ENCODE data around the gene TMEM203.
A peak's percentile ranks its signal among the peaks of the same experiment; 100 is the strongest.
"Not testable (repeated sequence)": the region's sequence is repeated elsewhere in the genome, so short reads cannot be mapped to it uniquely, and the experiment has no call there.

TMEM203 gene

DNA sequence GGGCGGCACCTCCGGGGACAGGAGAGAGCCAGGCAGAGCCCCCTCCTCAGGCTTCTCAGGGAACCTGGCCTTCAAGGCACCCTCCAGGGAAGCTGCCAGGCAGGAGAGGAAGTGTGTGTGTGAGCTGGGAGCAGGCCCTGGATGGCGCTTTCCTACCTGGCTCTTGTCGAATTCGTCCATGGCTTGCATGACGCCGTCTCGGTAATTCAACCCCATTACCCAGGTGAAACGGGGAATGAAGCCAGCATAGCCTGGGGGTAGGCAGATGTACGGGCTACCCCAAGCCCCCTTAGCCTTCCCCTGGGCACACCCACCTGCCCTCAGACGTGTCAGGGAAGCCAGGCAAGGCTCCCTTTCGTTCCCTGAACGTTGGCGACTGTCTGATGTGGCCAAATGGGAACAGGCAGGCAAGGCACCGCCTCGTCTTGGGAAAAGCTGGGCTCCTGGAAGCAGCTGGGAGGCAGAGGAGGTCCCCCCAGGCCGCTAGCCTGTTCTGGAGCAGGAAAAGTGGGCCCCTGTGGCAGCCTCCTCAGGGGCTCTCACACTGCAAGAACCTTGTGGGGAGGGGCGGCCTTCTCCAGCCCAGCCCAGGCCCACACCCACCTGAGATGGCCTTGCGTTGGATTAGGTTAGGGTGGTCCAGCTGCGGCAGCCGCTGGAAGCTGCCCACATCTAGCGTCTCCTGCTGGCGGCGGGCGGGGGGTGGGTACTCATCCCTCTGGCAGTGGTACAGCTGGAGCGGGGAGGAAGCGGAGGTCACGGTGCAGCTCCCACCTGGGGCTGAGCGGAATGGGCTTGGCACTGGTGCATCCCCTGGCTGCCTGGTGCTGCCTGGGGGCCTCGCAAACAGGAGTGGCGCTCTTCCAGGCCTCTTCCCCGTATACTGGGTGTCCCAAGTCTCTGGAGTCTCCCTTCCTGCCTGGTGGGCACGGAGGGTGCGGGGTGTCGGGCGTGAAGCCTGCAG, 39.3 kb upstream of the TMEM203 start:
- DNase-seq = no peak
- Mint-ChIP-seq H3K4me1 (ENCODE audit: low read depth) (peaks cover 23% of the 10 kb centered on the region), H3K9me3 (no peaks in the 10 kb centered on the region), H3K27ac (peak overlapping the region; percentile 73), H3K36me3 (ENCODE audit: low read depth) (peaks cover 30% of the 10 kb centered on the region), H3K4me3 (peak overlapping the region; percentile 85), H3K27me3 (peaks cover 2% of the 10 kb centered on the region)

DNA sequence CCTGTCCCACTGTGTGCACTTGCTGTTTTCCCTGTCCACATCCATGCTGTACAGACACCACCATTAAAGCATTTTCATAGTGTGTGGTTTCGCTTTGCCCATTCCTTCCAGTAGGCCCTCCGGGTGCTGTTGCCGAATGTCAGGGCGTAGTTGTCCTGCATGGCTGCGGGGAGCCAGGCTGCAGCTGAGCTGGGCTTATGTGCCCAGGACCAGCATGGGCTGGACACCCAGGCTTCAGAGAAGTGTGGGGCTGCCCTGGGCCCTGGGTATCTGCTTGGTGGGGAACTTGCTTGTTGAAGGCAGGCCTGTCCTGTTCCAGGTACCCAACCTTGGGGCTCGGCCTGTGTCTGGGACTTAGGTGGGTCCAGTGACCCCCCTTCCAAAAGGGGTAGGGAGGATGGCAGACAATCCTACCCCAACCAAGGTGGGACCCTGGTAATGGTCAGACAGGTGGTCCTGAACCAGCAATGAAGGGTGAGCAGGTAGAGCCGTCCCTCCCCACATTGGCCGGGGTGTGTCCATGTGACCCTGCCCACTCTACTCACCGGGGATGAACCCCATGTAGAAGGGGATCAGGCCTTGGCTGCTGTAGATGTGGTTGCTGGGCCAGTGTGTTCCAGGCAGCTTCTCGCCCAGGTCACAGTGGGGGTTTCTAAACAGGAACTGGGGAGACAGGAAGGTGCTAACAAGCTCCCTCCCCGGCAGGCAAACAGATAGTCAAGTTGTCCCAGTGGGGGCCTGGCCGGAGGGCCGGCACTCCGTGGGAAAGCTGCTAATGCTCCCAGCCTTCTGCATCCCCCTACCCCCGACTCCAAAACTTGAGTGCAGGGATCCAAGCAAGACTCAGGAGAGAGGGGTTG, 38.4 kb upstream of the TMEM203 start:
- H3K9me3 Mint-ChIP-seq = no peaks in the 10 kb centered on the region
- DNase-seq = no peak
- H3K27ac Mint-ChIP-seq = peak overlapping the region; percentile 96
- H3K4me3 Mint-ChIP-seq = peak overlapping the region; percentile 85
- H3K36me3 Mint-ChIP-seq (ENCODE audit: low read depth) = peaks cover 34% of the 10 kb centered on the region
- H3K27me3 Mint-ChIP-seq = peaks cover 2% of the 10 kb centered on the region
- H3K4me1 Mint-ChIP-seq (ENCODE audit: low read depth) = peaks cover 29% of the 10 kb centered on the region

DNA sequence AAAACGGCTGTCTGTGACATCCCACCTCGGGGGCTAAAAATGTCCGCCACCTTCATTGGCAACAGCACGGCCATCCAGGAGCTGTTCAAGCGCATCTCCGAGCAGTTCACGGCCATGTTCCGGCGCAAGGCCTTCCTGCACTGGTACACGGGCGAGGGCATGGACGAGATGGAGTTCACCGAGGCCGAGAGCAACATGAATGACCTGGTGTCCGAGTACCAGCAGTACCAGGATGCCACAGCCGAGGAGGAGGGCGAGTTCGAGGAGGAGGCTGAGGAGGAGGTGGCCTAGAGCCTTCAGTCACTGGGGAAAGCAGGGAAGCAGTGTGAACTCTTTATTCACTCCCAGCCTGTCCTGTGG, 37.8 kb upstream of the TMEM203 start:
- Mint-ChIP-seq H3K27ac (peak overlapping the region; percentile 96), H3K4me3 (peak overlapping the region; percentile 85), H3K36me3 (ENCODE audit: low read depth) (peaks cover 36% of the 10 kb centered on the region), H3K4me1 (ENCODE audit: low read depth) (peaks cover 32% of the 10 kb centered on the region)
- H3K27me3 Mint-ChIP-seq, H3K9me3 Mint-ChIP-seq, DNase-seq: not testable (repeated sequence)

DNA sequence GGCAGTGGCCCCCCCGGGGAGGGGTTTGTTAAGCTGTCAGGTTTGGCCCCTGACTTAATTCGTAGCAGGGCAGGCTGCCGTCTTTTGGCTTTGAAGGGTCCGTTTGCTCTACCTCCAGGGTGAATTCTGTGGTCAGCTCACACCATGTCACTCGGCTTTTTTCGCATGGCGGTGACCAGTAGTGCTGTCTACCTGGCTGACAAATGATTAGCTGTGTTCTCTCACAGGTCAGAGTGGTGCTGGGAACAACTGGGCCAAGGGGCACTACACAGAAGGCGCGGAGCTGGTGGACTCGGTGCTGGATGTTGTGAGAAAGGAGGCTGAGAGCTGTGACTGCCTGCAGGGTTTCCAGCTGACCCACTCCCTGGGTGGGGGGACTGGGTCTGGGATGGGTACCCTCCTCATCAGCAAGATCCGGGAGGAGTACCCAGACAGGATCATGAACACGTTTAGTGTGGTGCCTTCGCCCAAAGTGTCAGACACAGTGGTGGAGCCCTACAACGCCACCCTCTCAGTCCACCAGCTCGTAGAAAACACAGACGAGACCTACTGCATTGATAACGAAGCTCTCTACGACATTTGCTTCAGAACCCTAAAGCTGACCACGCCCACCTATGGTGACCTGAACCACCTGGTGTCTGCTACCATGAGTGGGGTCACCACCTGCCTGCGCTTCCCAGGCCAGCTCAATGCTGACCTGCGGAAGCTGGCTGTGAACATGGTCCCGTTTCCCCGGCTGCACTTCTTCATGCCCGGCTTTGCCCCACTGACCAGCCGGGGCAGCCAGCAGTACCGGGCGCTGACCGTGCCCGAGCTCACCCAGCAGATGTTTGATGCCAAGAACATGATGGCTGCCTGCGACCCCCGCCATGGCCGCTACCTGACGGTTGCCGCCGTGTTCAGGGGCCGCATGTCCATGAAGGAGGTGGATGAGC, 37.1 kb upstream of the TMEM203 start:
- H3K4me3 Mint-ChIP-seq = peak overlapping the region; percentile 85
- H3K27me3 Mint-ChIP-seq = peaks cover 2% of the 10 kb centered on the region
- DNase-seq = no peak
- peaks cover 36% of the 10 kb centered on the region for H3K36me3 Mint-ChIP-seq (ENCODE audit: low read depth)
- no peaks in the 10 kb centered on the region for H3K9me3 Mint-ChIP-seq
- peak overlapping the region; percentile 96 for H3K27ac Mint-ChIP-seq
- H3K4me1 Mint-ChIP-seq (ENCODE audit: low read depth) = peaks cover 33% of the 10 kb centered on the region

DNA sequence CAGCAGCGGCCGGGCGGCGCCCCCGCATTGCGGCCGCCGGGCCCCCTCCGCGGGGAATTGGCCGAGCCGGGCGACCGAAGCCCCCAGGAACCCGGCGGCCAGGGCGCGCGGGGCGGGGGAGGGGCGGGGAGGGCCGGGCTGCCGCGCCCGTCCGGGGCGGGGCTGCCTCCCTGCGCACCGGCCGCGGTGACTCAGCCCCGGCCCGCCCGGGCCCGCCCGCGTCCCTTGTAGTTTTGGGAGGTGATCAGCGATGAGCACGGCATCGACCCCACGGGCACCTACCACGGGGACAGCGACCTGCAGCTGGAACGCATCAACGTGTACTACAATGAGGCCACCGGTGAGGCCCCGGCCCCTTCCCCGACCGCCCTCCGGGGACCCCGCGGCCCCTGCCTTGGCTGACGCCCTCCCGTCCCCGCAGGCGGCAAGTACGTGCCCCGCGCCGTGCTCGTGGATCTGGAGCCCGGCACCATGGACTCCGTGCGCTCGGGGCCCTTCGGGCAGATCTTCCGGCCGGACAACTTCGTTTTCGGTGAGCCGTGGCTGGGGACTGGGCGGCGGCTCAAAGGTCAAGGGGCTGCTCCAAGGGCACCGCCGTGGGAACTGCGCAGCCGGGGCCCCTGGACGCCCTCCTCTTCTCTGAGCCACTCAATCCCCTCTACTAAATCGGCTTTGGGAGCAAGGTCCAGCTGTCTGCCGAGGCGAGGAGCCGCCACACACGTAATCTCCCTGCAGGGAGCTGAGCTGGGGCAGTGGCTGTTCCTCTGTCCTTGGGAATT, 36.2 kb upstream of the TMEM203 start:
- Mint-ChIP-seq H3K4me1 (ENCODE audit: low read depth) (peaks cover 39% of the 10 kb centered on the region), H3K27ac (peak overlapping the region; percentile 98), H3K27me3 (peaks cover 2% of the 10 kb centered on the region), H3K36me3 (ENCODE audit: low read depth) (peaks cover 36% of the 10 kb centered on the region), H3K4me3 (peak overlapping the region; percentile 86), H3K9me3 (no peaks in the 10 kb centered on the region)
- peak; percentile 79 for DNase-seq

DNA sequence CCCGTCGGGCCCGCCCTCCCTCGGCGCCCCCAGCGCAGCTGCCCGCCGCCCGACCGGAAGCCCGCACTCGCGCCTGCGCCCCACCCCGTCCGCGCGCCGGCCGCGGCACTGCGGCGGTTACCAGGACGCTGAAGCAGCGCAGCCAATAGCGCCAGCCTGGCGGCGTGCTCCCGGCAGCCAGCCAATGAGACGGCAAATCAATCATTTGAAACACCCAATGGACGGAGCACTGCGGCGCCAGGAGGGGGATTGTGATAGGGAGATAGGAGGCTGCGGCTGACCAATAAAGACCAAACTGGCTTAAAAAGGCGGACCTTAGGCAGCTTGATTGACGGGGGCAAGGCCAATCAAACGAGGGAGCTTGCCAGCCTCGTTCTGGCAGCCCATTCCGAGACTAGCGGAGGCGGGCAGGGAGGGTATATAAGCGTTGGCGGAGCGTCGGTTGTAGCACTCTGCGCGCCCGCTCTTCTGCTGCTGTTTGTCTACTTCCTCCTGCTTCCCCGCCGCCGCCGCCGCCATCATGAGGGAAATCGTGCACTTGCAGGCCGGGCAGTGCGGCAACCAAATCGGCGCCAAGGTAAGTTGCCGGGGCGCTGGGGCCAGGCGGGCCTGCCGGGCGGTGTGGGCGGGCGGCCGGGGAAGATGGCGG, 35.5 kb upstream of the TMEM203 start, which contains the start of gene TUBB4B:
Gene TUBB4B (plus strand): TSS at position 447 of the 649 bp plus-strand sequence. CDS start 74 bp downstream, at position 521.
- H3K4me3 Mint-ChIP-seq = peak within 1 kb of the TSS; percentile 86
- peak; percentile 95 for DNase-seq
- peaks cover 36% of the 10 kb centered on the region for H3K36me3 Mint-ChIP-seq (ENCODE audit: low read depth)
- H3K27me3 Mint-ChIP-seq = peaks cover 2% of the 10 kb centered on the region
- peak within 1 kb of the TSS; percentile 98 for H3K27ac Mint-ChIP-seq
- H3K4me1 Mint-ChIP-seq (ENCODE audit: low read depth) = peaks cover 41% of the 10 kb centered on the region
- no peaks in the 10 kb centered on the region for H3K9me3 Mint-ChIP-seq

DNA sequence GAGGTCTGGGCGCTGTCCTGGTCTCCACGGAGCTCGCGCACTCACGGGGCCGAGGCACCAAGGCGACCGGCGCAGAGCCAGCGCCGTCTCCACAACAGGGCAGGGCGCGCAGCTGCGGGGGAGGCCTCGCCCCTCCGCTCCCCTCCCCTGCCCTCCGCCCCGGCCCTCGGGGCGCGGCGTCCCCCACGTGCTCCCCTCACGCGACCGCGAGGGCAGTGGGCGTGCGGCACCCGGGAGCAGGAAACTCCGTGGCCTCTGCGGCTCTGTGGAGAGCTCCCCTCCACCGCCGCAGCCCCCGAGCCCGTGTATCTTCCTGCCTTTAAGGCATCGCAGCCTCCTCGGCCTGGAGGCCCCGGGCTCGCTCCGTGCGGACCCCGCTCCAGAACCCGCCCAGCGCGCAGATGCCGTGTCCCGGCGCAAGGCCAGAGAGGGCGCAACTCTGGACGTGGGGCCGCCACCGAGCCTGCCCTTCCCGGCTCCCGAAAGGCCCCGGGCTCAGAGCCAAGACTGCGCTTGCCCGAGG, 34.9 kb upstream of the TMEM203 start:
- H3K4me1 Mint-ChIP-seq (ENCODE audit: low read depth) = peaks cover 41% of the 10 kb centered on the region
- peaks cover 36% of the 10 kb centered on the region for H3K36me3 Mint-ChIP-seq (ENCODE audit: low read depth)
- H3K27me3 Mint-ChIP-seq = peaks cover 2% of the 10 kb centered on the region
- H3K4me3 Mint-ChIP-seq = peak overlapping the region; percentile 86
- no peak for DNase-seq
- H3K27ac Mint-ChIP-seq = peak overlapping the region; percentile 77
- H3K9me3 Mint-ChIP-seq = no peaks in the 10 kb centered on the region

DNA sequence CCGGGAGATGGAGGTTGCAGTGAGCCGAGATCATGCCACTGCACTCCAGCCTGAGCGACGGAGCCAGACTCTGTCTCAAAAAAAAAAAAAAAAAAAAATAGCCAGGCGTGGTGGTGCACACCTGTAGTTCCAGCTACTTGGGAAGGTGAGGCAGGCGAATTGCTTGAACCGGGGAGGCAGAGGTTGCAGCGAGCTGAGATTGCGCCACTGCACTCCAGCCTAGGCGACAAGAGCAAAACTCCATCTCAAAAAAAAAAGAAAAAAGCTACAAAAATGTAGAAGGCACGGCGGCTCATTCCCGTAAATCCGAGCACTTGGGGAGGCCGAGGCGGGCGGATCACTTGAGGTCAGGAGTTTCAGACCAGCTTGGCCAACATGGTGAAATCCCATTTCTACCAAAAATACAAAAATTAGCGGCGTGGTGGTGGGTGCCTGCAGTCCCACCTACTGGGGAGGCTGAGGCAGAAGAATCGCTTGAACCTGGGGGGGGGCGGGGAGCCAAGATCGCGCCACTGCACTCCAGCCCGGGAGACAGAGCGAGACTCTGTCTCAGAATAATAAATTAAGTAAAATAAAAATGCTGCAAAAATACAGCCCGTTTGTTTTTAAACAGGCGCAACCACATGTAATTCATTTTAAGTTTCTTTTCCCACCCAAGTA, 34.2 kb upstream of the TMEM203 start:
- peak overlapping the region; percentile 86 for H3K4me3 Mint-ChIP-seq
- not testable (repeated sequence) for H3K27me3 Mint-ChIP-seq, DNase-seq, H3K9me3 Mint-ChIP-seq
- H3K4me1 Mint-ChIP-seq (ENCODE audit: low read depth) = peaks cover 41% of the 10 kb centered on the region
- peaks cover 36% of the 10 kb centered on the region for H3K36me3 Mint-ChIP-seq (ENCODE audit: low read depth)
- peak overlapping the region; percentile 77 for H3K27ac Mint-ChIP-seq

DNA sequence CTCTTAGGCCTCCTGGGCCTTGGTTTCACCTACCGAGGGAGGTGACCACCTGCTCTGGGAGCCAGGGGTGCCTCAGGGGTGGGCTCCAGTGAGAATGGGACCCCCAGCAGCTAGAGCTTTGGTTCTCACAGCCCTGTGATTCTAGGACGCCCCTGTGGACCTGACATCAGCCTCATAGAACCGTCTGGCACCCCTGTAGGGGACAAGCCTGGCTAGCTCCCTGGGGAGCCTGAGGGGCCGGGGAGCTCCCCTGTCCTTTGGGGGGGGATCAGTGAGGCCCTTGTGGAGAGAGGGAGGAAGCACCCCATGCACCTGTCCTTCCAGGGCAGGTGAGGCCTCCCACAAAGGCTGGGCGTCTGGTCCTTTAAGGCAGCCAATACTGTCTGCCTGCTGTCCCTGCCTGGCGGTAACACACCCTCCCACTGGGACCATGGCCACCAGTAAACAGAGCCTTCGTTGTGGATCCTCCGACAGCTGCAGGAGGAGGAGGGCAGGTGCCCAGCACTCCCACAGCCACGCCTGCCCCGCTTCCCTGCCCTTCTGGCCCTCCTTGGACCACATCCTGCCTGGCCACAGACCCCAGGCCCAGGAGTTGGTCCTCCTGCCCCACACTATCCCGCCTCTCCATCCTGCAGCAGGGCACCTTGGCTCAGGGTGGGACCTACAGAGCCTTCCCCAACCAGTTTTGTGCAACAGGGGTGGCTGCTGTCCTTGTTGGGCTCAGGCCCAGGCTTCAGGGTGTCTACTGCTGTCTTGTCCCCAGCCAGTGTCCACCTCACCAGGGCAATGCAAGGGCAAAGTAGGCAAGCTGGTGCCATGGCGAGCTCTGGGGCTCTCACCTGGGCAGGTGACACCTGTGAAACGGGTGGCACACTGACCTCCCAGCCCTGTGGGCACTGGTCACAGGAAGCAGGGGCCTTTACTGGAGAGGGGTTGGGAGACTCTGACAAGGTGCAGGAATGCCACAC, 32.6 kb upstream of the TMEM203 start:
- Mint-ChIP-seq H3K36me3 (ENCODE audit: low read depth) (peaks cover 23% of the 10 kb centered on the region), H3K27ac (no peak overlapping the region), H3K27me3 (peaks cover 9% of the 10 kb centered on the region), H3K4me3 (peak overlapping the region; percentile 86), H3K4me1 (ENCODE audit: low read depth) (peaks cover 34% of the 10 kb centered on the region), H3K9me3 (no peaks in the 10 kb centered on the region)
- DNase-seq = no peak

DNA sequence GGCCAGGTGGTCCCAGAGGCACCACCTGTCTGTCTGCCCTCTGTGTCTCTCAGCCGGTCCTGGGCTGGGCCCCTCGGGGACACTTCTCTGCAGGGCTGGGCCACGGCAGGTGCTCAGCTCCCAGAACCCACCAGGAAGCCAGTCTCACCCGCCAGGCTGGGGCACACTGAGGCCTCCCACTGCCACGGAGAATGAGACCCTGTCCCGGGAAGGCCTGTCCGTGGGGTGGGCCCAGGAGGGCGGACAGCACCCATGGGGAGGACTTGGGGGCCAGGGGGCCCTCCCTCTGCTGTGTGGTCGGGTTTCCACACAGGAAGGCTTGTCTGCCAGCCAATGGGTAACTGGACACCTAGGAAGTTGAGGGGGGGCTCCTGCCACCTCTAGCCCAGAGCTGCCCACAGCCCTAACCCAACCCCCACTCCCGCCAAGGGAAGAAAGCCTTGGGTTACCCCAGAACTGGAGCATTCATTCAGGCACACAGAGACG, 31.5 kb upstream of the TMEM203 start:
- Mint-ChIP-seq H3K4me1 (ENCODE audit: low read depth) (peaks cover 23% of the 10 kb centered on the region), H3K4me3 (no peak overlapping the region), H3K9me3 (no peaks in the 10 kb centered on the region), H3K36me3 (ENCODE audit: low read depth) (peaks cover 12% of the 10 kb centered on the region), H3K27ac (peak overlapping the region; percentile 11), H3K27me3 (peaks cover 9% of the 10 kb centered on the region)
- no peak for DNase-seq

DNA sequence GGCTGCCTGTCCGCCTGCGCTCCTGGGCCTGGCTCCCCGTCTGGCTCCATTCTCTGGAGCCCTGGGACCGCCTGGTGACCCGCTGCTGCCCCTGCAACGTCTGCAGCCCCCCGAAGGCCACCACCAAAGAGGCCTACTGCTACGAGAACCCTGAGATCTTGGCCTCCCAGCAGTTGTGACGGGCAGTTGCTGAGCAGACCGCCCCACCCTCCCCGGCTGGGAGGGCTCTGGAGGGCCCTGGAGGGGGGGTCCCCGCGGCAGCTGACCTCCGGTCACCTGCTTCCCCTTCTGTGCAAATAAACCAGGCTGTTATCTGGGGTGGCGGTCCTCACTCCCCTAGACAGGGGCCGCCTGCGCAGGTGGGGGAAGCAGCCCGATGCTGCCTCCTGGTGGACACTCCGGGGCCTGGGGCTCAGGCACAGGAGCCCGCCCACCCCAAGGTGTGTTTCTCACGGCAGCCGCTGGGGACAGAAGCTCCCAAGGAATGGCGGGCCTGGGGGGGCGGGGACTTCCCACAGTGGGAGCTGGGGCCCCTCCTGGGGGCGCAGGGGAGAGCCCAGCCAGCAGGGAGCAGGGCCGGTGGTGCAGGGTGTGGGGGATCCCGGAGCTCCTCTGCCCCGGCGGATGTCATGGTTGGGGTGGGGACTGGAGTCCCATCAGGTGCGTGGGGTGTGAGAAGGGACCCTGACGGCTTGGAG, 30.9 kb upstream of the TMEM203 start:
- H3K4me1 Mint-ChIP-seq (ENCODE audit: low read depth) = peaks cover 22% of the 10 kb centered on the region
- peak overlapping the region; percentile 11 for H3K27ac Mint-ChIP-seq
- peaks cover 9% of the 10 kb centered on the region for H3K36me3 Mint-ChIP-seq (ENCODE audit: low read depth)
- H3K4me3 Mint-ChIP-seq = no peak overlapping the region
- peak; percentile 95 for DNase-seq
- peaks cover 12% of the 10 kb centered on the region for H3K27me3 Mint-ChIP-seq
- H3K9me3 Mint-ChIP-seq = no peaks in the 10 kb centered on the region

Measured in activated T-cell treated with anti-CD3 and anti-CD28 coated beads, Interleukin-2, amount 50 U/mL, for 24 hours (primary cell).